HEK293T (cell line): Measurements from ENCODE around the gene POLR1B.
A peak's percentile ranks its signal among the peaks of the same experiment; 100 is the strongest.

Experiments
- CTCF ChIA-PET: fragments of 350-600 bp; formaldehyde crosslinking; extraction: SDS; loops from one replicate; lab custom pipeline; 2021; ENCODE audit warnings: antibody characterized with exemption, inconsistent platforms; lab: Yijun Ruan, JAX
- POLR2A ChIA-PET: fragments of 350-600 bp; formaldehyde crosslinking; extraction: SDS; loops from one replicate; lab custom pipeline; 2020; ENCODE audit warnings: antibody characterized with exemption, inconsistent platforms; lab: Yijun Ruan, JAX
- DNase-seq: peaks from one replicate; pipeline ENCODE4 v3.0.0; 2012; ENCODE audit warnings: mixed read lengths; ENCODE audit errors: extremely low spot score
- ARNT ChIP-seq: fragments of 450-650 bp; IDR thresholded peaks from 2 replicates; pipeline ENCODE4 v1.6.1; 2017; ENCODE audit warnings: mild to moderate bottlenecking
- BHLHE40 ChIP-seq: fragments of 450-650 bp; IDR thresholded peaks from 2 replicates; pipeline ENCODE4 v1.6.1; 2016; ENCODE audit warnings: mild to moderate bottlenecking, moderate library complexity, borderline replicate concordance
- CTBP1 ChIP-seq: fragments of 450-650 bp; IDR thresholded peaks from 2 replicates; pipeline ENCODE4 v1.6.1; 2016; ENCODE audit warnings: borderline replicate concordance
- ELF4 ChIP-seq: fragments of 450-650 bp; IDR thresholded peaks from 2 replicates; pipeline ENCODE4 v1.6.1; 2017; ENCODE audit warnings: antibody characterized with exemption
- FOXA1 ChIP-seq: fragments of 450-650 bp; IDR thresholded peaks from 2 replicates; pipeline ENCODE4 v1.6.1; 2016; ENCODE audit warnings: mild to moderate bottlenecking
- FOXK2 ChIP-seq: fragments of 450-650 bp; IDR thresholded peaks from 2 replicates; pipeline ENCODE4 v1.6.1; 2016; ENCODE audit warnings: mild to moderate bottlenecking
- FOXM1 ChIP-seq: fragments of 450-650 bp; IDR thresholded peaks from 2 replicates; pipeline ENCODE4 v1.6.1; 2017; ENCODE audit warnings: mild to moderate bottlenecking, borderline replicate concordance
- HDGF ChIP-seq: fragments of 450-650 bp; IDR thresholded peaks from 2 replicates; pipeline ENCODE4 v1.6.1; 2017; ENCODE audit warnings: antibody characterized with exemption, borderline replicate concordance
- L3MBTL2 ChIP-seq: fragments of 450-650 bp; conservative IDR thresholded peaks from 2 replicates; pipeline ENCODE4 v1.6.1; 2016; ENCODE audit warnings: mild to moderate bottlenecking
- LEF1 ChIP-seq: fragments of 450-650 bp; IDR thresholded peaks from 2 replicates; pipeline ENCODE4 v1.6.1; 2017; ENCODE audit warnings: mild to moderate bottlenecking, borderline replicate concordance
- NFRKB ChIP-seq: fragments of 450-650 bp; IDR thresholded peaks from 2 replicates; pipeline ENCODE4 v1.6.1; 2016; ENCODE audit warnings: mild to moderate bottlenecking, moderate library complexity
- SP1 ChIP-seq: fragments of 450-650 bp; IDR thresholded peaks from 2 replicates; pipeline ENCODE4 v1.6.1; 2017
- SUZ12 ChIP-seq: fragments of 450-650 bp; IDR thresholded peaks from 2 replicates; pipeline ENCODE4 v1.6.1; 2016; ENCODE audit warnings: mild to moderate bottlenecking
- TARDBP ChIP-seq: fragments of 450-650 bp; IDR thresholded peaks from 2 replicates; pipeline ENCODE4 v1.6.1; 2016
- ZNF384 ChIP-seq: fragments of 450-650 bp; IDR thresholded peaks from 2 replicates; pipeline ENCODE4 v1.6.1; 2016
- TF ChIP-seq, protein P1 (sequence below): fragments of 450-650 bp; IDR thresholded peaks from 2 replicates; pipeline ENCODE4 v1.6.1; 2016

Gene POLR1B

DNA sequence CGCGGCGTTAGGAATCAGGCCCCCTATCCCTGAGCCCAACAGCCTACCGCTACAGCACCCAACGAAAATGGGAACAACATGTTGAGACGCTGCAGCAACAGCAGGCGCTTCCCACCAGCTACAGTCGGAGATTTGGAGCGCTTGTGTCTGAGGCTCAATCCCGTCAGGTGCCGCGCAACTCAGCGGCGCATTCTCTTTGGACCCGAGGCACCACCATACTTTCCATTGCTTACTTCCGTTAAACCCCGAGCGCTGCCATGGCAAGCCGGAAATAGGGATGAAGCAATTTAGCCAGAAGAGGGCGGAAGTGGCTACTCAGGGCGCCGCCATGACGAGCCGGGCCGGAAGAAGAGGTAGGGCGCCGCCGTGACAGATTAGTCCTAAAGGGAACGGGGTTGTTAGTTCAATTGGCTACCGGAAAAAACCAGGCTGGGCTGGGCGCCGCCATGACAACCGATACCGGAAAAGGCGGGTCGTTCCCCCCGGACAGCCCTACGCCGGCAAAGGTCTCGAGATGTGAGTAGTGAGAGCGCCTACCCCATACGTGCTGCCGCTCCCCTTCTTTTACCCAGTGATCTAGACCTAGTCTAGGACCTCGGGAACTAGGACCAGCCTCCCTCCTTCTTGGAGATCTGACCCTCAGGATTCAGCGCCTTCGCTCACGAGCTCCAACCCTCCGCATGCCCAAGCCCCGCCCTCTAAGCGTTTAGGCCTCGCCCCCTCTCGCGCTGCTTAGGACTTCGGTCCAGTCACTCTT, 42.0 kb downstream of the POLR1B start, which contains the start of gene CHCHD5:
Gene CHCHD5 (plus strand): TSS at position 476 of the 757 bp plus-strand sequence. CDS start 39 bp downstream, at position 515.
- TF ChIP-seq L3MBTL2, result peak; percentile 83
- no peak for TF ChIP-seq TARDBP
- peak; percentile 48; the same call in 1 of the 2 replicates for TF ChIP-seq NFRKB
- peak; percentile 96 for TF ChIP-seq ELF4
- no peak for TF ChIP-seq FOXM1
- TF ChIP-seq, protein P1, sequence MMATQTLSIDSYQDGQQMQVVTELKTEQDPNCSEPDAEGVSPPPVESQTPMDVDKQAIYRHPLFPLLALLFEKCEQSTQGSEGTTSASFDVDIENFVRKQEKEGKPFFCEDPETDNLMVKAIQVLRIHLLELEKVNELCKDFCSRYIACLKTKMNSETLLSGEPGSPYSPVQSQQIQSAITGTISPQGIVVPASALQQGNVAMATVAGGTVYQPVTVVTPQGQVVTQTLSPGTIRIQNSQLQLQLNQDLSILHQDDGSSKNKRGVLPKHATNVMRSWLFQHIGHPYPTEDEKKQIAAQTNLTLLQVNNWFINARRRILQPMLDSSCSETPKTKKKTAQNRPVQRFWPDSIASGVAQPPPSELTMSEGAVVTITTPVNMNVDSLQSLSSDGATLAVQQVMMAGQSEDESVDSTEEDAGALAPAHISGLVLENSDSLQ, result peak; percentile 58
- DNase-seq, result peak; percentile 88
- ChIA-PET POLR2A (interaction anchor here (0.7 to 2.5 kb wide), 14 partner anchors 10 to 520 kb away, joined by 3 to 9 read pairs (median 5); no protein-coding TSS in a partner anchor), CTCF (interaction anchor here (0.6 to 1.0 kb wide), 2 partner anchors 16 to 464 kb away, joined by 3 to 5 read pairs; no protein-coding TSS in a partner anchor)

DNA sequence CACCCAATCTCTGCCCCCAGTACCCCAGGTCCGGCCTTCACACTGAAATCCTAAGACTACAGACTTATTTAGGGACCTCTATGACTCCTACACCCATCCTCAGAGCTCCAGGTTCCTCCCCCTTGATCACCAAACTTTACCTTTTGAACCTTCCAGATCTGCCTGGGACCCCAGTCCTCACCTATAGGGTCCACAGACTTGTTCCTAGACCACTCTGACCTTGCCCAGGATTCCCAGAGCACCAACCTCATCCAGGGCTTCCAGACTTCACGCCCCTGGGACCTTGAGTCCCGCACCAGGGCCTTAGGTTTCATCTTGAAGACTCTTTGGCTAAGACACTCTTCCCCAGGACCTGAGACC, 42.6 kb downstream of the POLR1B start:
- TF ChIP-seq CTBP1, result no peak
- no peak for TF ChIP-seq ZNF384
- no peak for TF ChIP-seq BHLHE40
- TF ChIP-seq, protein P1, result no peak
- no peak for TF ChIP-seq FOXA1
- TF ChIP-seq TARDBP, result no peak
- TF ChIP-seq ARNT, result no peak
- TF ChIP-seq L3MBTL2, result no peak; the same call in 1 of the 2 replicates
- no peak for TF ChIP-seq SP1
- no peak for TF ChIP-seq HDGF
- TF ChIP-seq ELF4, result no peak
- no peak for TF ChIP-seq SUZ12
- no peak for TF ChIP-seq NFRKB
- TF ChIP-seq LEF1, result no peak
- no peak for TF ChIP-seq FOXM1
- TF ChIP-seq FOXK2, result no peak
- no peak for DNase-seq
- CTCF ChIA-PET, result interaction anchor here (1.0 kb wide), 1 partner anchor 15 kb away, joined by 5 read pairs; no protein-coding TSS in a partner anchor
- POLR2A ChIA-PET, result interaction anchor here (0.7 to 2.5 kb wide), 11 partner anchors 11 to 520 kb away, joined by 3 to 9 read pairs (median 5); no protein-coding TSS in a partner anchor

DNA sequence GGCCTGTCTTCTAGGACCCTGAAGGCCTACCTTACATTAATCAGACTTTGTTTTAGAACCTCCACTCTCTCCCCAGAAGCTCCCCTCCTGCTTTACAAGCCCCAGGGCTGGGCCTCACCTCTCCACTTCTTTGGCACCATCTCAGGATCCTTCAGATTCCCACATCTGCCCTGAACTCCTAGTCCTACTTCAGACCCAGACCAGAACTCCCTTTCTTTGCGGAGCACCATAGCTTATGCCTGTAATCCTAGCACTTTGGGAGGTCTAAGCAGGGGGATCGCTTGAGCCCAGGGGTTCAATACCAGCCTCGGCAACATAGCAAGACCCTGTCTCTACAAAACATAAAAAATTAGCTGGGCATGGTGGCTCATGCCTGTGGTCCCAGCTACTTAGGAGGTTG, 43.1 kb downstream of the POLR1B start:
- DNase-seq, result no peak
- ChIA-PET POLR2A (interaction anchor here (1.1 to 1.5 kb wide), 3 partner anchors 18 to 142 kb away, joined by 4 to 5 read pairs (median 5); no protein-coding TSS in a partner anchor), CTCF (no interaction called here)
- TF ChIP-seq BHLHE40, result no peak
- TF ChIP-seq L3MBTL2, result no peak
- no peak for TF ChIP-seq ARNT
- no peak for TF ChIP-seq SP1
- TF ChIP-seq, protein P1, result no peak
- no peak for TF ChIP-seq CTBP1
- no peak for TF ChIP-seq TARDBP
- TF ChIP-seq FOXM1, result no peak
- no peak for TF ChIP-seq ZNF384
- TF ChIP-seq ELF4, result no peak
- TF ChIP-seq LEF1, result no peak
- TF ChIP-seq HDGF, result no peak
- TF ChIP-seq SUZ12, result no peak
- no peak for TF ChIP-seq FOXA1
- no peak for TF ChIP-seq NFRKB
- no peak for TF ChIP-seq FOXK2

DNA sequence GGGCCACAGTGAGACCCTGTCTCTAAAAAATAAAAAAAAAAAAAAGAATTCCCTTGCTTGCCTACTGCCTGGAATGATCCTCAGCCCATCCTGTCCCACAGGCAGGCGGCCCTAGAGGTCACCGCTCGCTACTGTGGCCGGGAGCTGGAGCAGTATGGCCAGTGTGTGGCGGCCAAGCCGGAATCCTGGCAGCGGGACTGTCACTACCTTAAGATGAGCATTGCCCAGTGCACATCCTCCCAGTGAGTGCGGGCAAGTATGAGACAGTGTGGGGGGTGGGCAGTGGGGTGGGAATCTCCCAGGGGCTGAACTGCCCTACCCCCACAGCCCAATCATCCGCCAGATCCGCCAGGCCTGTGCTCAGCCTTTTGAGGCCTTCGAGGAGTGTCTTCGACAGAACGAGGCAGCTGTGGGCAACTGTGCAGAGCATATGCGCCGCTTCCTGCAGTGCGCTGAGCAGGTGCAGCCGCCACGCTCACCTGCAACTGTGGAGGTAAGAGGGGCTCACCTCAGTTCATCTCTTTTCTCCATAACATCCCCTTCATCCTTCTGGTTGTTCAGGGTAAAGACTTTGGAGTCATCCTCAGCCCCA, 43.7 kb downstream of the POLR1B start:
- DNase-seq, result no peak
- TF ChIP-seq HDGF, result no peak
- TF ChIP-seq L3MBTL2, result no peak
- no peak for TF ChIP-seq CTBP1
- TF ChIP-seq ZNF384, result no peak
- no peak for TF ChIP-seq FOXK2
- TF ChIP-seq SP1, result no peak
- TF ChIP-seq ELF4, result no peak
- no peak for TF ChIP-seq BHLHE40
- no peak for TF ChIP-seq FOXM1
- TF ChIP-seq SUZ12, result no peak
- TF ChIP-seq TARDBP, result no peak
- ChIA-PET POLR2A (no interaction called here), CTCF (no interaction called here)

DNA sequence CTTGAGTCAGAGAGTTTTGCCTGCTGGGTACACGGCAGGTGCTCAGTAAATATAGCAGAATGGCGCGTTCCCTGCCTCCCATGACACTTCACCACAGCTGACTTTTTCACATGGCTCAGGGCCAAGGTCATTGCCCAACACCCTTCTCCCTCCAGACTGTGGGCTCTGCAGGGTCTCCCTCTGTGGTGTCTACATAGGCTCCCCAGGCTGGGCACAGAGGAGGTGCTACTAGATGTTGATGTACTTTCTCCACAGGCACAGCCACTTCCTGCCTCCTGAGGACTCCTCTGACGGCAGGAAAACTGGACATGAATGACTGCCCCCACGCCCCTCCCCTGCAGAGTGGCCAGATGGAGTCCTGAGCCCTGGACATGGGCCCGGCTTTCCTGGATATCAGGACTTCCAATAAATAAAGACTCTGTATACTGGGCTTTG, 46.4 kb downstream of the POLR1B start:
- CTCF ChIA-PET, result no interaction called here
- no peak for TF ChIP-seq HDGF
- TF ChIP-seq L3MBTL2, result no peak
- no peak for TF ChIP-seq BHLHE40
- no peak for TF ChIP-seq ELF4
- TF ChIP-seq FOXM1, result no peak
- TF ChIP-seq FOXK2, result no peak
- no peak for TF ChIP-seq ZNF384
- no peak for TF ChIP-seq NFRKB
- no peak for TF ChIP-seq SP1
- TF ChIP-seq, protein P1, result no peak
- TF ChIP-seq CTBP1, result no peak
- TF ChIP-seq LEF1, result no peak
- no peak for TF ChIP-seq SUZ12
- no peak for TF ChIP-seq ARNT
- TF ChIP-seq TARDBP, result no peak
- TF ChIP-seq FOXA1, result no peak
- DNase-seq, result no peak
- POLR2A ChIA-PET, result no interaction called here
